NCI-H460 (cell line): ENCODE results near the gene DENND4C. TPM values are rescaled to one million over a fixed set of nuclear protein-coding genes. Genes with fewer than 3 reads are reported as not detected.
"Not testable (repeated sequence)": the region's sequence is repeated elsewhere in the genome, so short reads cannot be mapped to it uniquely, and the experiment has no call there.

ENCODE experiments used
- DNase-seq: peaks from one replicate; pipeline ENCODE4 v3.0.0-alpha.2; 2016; ENCODE audit warnings: low read depth; ENCODE audit errors: extremely low read depth
- total RNA-seq: library from RNA; depleted of rRNA; stranded (reverse); fragments of >200 nt; shearing (Covaris generic); gene quantifications from 2 replicates; pipeline ENCODE4 v1.2.3, GENCODE V29; 2014

The DENND4C gene
- total RNA-seq, 1 experiment from 2014 or later: 34.4 TPM

GRCh38 chr9:19259665-19260255, 29.3 kb downstream of the DENND4C start:
- not testable (repeated sequence) for DNase-seq

DNA sequence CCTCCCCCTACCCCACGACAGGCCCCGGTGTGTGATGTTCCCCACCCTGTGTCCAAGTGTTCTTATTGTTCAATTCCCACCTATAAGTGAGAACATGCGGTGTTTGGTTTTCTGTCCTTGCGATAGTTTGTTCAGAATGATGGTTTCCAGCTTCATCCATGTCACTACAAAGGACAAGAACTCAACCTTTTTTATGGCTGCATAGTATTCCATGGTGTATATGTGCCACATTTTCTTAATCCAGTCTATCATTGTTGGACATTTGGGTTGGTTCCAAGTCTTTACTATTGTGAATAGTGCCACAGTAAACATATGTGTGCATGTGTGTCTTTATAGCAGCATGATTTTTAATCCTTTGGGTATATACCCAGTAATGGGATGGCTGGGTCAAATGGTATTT, 35.1 kb downstream of the DENND4C start:
- DNase-seq: not testable (repeated sequence)

- DNase-seq: not testable (repeated sequence)
Observed at GRCh38 chr9:19266778-19267384, 36.4 kb downstream of the DENND4C start.

- DNase-seq: no peak
Observed at GRCh38 chr9:19269582-19269981, 39.1 kb downstream of the DENND4C start.

GRCh38 chr9:19270421-19270949, 40.0 kb downstream of the DENND4C start:
- DNase-seq: no peak

DNA sequence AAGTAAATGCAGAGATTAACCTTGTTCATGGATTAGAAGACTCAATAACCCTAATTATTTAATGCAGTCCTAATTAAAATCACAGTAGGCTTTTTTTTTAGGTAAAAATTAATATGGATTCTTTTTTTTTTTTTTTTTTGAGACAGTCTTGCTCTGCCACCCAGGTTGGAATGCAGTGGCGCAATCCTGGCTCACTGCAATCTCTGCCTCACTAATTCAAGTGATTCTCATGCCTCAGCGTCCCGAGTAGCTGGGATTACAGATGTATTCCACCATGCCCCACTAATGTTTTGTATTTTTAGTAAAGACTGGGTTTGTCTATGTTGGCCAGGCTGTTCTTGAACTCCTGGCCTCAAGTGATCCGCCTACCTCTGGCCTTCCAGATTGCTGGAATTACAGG, 40.6 kb downstream of the DENND4C start:
- DNase-seq: no peak

- no peak for DNase-seq
Observed at GRCh38 chr9:19281801-19282200, 51.3 kb downstream of the DENND4C start.

- no peak for DNase-seq
Observed at GRCh38 chr9:19283072-19283710, 52.7 kb downstream of the DENND4C start.

GRCh38 chr9:19284729-19285128, 54.2 kb downstream of the DENND4C start:
- DNase-seq: no peak

DNA sequence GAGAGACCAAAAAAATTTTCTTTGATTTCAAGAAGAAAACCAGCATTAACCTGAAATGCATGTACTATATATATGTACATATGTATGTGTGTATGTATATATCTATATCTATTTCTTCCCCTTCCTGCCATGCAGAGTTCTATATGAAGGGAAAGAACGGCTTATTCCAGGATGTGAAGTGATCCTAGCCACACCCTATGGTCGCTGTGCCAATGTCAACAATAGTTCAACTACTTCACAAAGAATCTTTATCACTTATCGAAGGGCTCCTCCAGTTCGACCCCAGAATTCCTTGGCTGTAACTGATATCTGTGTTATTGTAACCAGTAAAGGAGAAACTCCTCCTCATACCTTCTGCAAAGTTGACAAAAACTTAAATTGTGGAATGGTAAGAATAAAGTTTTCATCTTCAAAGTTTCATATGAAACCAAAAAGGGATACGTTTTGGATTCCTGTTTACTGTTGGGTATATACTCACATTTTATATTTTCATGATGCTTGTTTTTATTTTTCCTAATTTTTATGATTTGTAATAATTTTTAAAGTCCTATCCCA, 56.2 kb downstream of the DENND4C start:
- DNase-seq: peak; percentile 31

DNA sequence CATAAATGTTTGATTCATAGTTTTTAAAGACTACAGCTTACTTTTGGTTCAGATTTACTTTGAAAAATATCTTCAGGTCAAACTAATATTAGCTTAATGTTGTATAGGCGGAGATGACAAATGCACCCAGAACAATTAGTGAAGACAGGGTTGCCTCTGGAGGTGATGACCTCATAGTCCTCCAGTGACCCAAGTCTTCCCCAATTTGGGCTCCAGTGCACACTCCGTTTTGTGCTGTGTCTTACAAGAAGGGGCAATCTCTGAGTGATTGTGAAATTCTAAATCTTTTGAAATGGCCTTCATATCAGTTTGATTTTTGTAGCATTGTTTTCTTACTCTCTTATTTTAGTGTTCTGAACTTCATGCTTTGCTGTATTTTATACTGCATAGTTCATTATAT, 57.6 kb downstream of the DENND4C start:
- no peak for DNase-seq

- no peak for DNase-seq
Observed at GRCh38 chr9:19290103-19290502, 59.6 kb downstream of the DENND4C start.

GRCh38 chr9:19294219-19294618, 63.7 kb downstream of the DENND4C start:
- no peak for DNase-seq

GRCh38 chr9:19298436-19299000, 68.0 kb downstream of the DENND4C start:
- no peak for DNase-seq

GRCh38 chr9:19303216-19303615, 72.7 kb downstream of the DENND4C start:
- no peak for DNase-seq

DNA sequence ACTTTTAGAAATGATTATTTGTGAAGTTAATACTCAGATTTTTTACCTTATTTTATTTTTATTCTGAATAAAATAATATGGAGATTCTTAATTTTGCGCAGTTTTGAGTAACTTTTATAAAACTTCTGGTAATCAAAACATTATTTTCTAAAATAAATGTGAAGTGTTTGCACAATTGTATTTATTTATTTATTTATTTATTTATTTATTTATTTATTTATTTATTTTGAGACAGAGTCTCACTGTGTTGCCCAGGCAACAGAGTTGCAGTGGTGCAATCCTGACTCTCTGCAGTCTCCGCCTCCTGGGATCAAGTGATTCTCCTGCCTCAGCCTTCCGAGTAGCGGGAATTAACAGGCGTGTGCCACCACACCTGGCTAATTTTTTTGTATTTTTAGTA, 76.1 kb downstream of the DENND4C start:
- DNase-seq: no peak

DNA sequence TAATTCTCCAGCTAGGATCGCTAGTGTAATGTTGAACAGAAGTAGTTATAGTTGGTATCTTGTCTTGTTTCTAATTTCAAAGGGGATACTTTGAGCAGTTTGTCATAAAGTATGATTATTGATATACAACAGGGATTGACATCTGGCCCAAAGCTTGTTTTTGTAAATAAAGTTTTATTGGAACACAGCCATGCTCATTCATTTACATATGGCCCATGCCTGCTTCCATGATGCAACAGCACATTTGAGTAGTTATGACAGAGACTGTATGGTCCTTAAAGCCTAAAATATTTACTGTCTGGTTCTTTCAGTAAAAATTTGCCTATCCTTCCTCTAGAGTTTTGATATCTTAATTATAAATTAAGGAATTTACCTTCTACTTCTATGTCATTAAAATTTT, 79.8 kb downstream of the DENND4C start:
- no peak for DNase-seq

GRCh38 chr9:19313573-19313972, 83.1 kb downstream of the DENND4C start:
- no peak for DNase-seq

- no peak for DNase-seq
Observed at GRCh38 chr9:19320495-19320894, 90.0 kb downstream of the DENND4C start.

DNA sequence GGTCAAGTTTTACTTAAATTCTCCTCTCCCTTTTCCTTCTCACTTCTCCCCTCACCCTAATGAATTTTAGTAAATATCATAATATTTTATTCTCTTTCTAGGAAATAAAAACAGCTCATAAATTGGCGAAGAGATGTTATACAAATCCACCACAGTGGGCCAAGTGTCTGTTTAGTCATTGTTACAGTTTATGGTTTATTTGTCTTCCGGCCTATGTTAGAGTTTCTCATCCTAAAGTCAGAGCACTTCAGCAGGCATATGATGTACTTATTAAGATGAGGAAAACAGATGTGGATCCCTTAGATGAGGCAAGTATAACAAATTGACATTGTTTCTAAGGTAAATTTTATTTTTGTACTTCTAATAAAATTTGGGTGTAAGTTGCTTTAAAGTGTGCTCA, 101.4 kb downstream of the DENND4C start:
- no peak for DNase-seq

GRCh38 chr9:19336166-19336565, 105.7 kb downstream of the DENND4C start:
- no peak for DNase-seq
